Measurements from ENCODE around the gene PNPLA3.

The PNPLA3 gene

GRCh38 chr22:43883719-43884415, 39.7 kb upstream of the PNPLA3 start:
- Histone ChIP-seq H3K4me3 (ENCODE audit: low read length) (no peak overlapping the region), H3K27me3 (ENCODE audit: insufficient read depth, low read length) (no peaks in the 10 kb centered on the region), H3K36me3 (ENCODE audit: insufficient read depth, low read depth, low read length) (peaks cover 7% of the 10 kb centered on the region; the same call in 1 of the 2 replicates), H3K9ac (ENCODE audit: low read depth, low read length) (no peak overlapping the region), H3K9me3 (ENCODE audit: insufficient read depth, low read depth, low read length) (no peaks in the 10 kb centered on the region), H3K4me1 (ENCODE audit: insufficient read depth, low read length) (no peaks in the 10 kb centered on the region), H3K27ac (ENCODE audit: low read length) (no peak overlapping the region)

- Histone ChIP-seq H3K9ac (ENCODE audit: low read depth, low read length) (no peak overlapping the region), H3K4me3 (ENCODE audit: low read length) (no peak overlapping the region), H3K4me1 (ENCODE audit: insufficient read depth, low read length) (no peaks in the 10 kb centered on the region), H3K9me3 (ENCODE audit: insufficient read depth, low read depth, low read length) (no peaks in the 10 kb centered on the region), H3K27ac (ENCODE audit: low read length) (no peak overlapping the region), H3K36me3 (ENCODE audit: insufficient read depth, low read depth, low read length) (peaks cover 7% of the 10 kb centered on the region; the same call in 1 of the 2 replicates), H3K27me3 (ENCODE audit: insufficient read depth, low read length) (peaks cover 3% of the 10 kb centered on the region)
These were observed 38.8 kb upstream of the PNPLA3 start for GRCh38 chr22:43884600-43885318.

GRCh38 chr22:43885319-43885671, 38.3 kb upstream of the PNPLA3 start:
- Histone ChIP-seq H3K9me3 (ENCODE audit: insufficient read depth, low read depth, low read length) (no peaks in the 10 kb centered on the region), H3K27ac (ENCODE audit: low read length) (no peak overlapping the region), H3K4me3 (ENCODE audit: low read length) (no peak overlapping the region), H3K4me1 (ENCODE audit: insufficient read depth, low read length) (no peaks in the 10 kb centered on the region), H3K27me3 (ENCODE audit: insufficient read depth, low read length) (peaks cover 8% of the 10 kb centered on the region), H3K9ac (ENCODE audit: low read depth, low read length) (no peak overlapping the region), H3K36me3 (ENCODE audit: insufficient read depth, low read depth, low read length) (peaks cover 7% of the 10 kb centered on the region; the same call in 1 of the 2 replicates)

- no peak overlapping the region for H3K27ac ChIP-seq (ENCODE audit: low read length)
- H3K9me3 ChIP-seq (ENCODE audit: insufficient read depth, low read depth, low read length) = no peaks in the 10 kb centered on the region
- no peaks in the 10 kb centered on the region for H3K4me1 ChIP-seq (ENCODE audit: insufficient read depth, low read length)
- no peak overlapping the region for H3K4me3 ChIP-seq (ENCODE audit: low read length)
- peaks cover 13% of the 10 kb centered on the region for H3K27me3 ChIP-seq (ENCODE audit: insufficient read depth, low read length)
- peaks cover 7% of the 10 kb centered on the region; the same call in 1 of the 2 replicates for H3K36me3 ChIP-seq (ENCODE audit: insufficient read depth, low read depth, low read length)
- no peak overlapping the region for H3K9ac ChIP-seq (ENCODE audit: low read depth, low read length)
These were observed 37.8 kb upstream of the PNPLA3 start for GRCh38 chr22:43885786-43886185.

GRCh38 chr22:43886231-43886630, 37.4 kb upstream of the PNPLA3 start:
- Histone ChIP-seq H3K9ac (ENCODE audit: low read depth, low read length) (no peak overlapping the region), H3K27me3 (ENCODE audit: insufficient read depth, low read length) (peaks cover 17% of the 10 kb centered on the region), H3K9me3 (ENCODE audit: insufficient read depth, low read depth, low read length) (no peaks in the 10 kb centered on the region), H3K36me3 (ENCODE audit: insufficient read depth, low read depth, low read length) (peaks cover 7% of the 10 kb centered on the region; the same call in 1 of the 2 replicates), H3K4me3 (ENCODE audit: low read length) (no peak overlapping the region), H3K27ac (ENCODE audit: low read length) (no peak overlapping the region), H3K4me1 (ENCODE audit: insufficient read depth, low read length) (no peaks in the 10 kb centered on the region)

GRCh38 chr22:43887391-43887790, 36.2 kb upstream of the PNPLA3 start:
- H3K9me3 ChIP-seq (ENCODE audit: insufficient read depth, low read depth, low read length) = no peaks in the 10 kb centered on the region
- no peak overlapping the region for H3K9ac ChIP-seq (ENCODE audit: low read depth, low read length)
- no peak overlapping the region for H3K27ac ChIP-seq (ENCODE audit: low read length)
- H3K36me3 ChIP-seq (ENCODE audit: insufficient read depth, low read depth, low read length) = peaks cover 7% of the 10 kb centered on the region; the same call in 1 of the 2 replicates
- no peak overlapping the region for H3K4me3 ChIP-seq (ENCODE audit: low read length)
- H3K4me1 ChIP-seq (ENCODE audit: insufficient read depth, low read length) = no peaks in the 10 kb centered on the region
- peaks cover 28% of the 10 kb centered on the region for H3K27me3 ChIP-seq (ENCODE audit: insufficient read depth, low read length)

- Histone ChIP-seq H3K27ac (ENCODE audit: low read length) (no peak overlapping the region), H3K4me3 (ENCODE audit: low read length) (no peak overlapping the region), H3K4me1 (ENCODE audit: insufficient read depth, low read length) (no peaks in the 10 kb centered on the region), H3K9ac (ENCODE audit: low read depth, low read length) (no peak overlapping the region), H3K27me3 (ENCODE audit: insufficient read depth, low read length) (peaks cover 41% of the 10 kb centered on the region), H3K9me3 (ENCODE audit: insufficient read depth, low read depth, low read length) (no peaks in the 10 kb centered on the region), H3K36me3 (ENCODE audit: insufficient read depth, low read depth, low read length) (peaks cover 7% of the 10 kb centered on the region; the same call in 1 of the 2 replicates)
These were observed 34.9 kb upstream of the PNPLA3 start for GRCh38 chr22:43888740-43889139.

- Histone ChIP-seq H3K9ac (ENCODE audit: low read depth, low read length) (no peak overlapping the region), H3K4me3 (ENCODE audit: low read length) (no peak overlapping the region), H3K9me3 (ENCODE audit: insufficient read depth, low read depth, low read length) (no peaks in the 10 kb centered on the region), H3K4me1 (ENCODE audit: insufficient read depth, low read length) (no peaks in the 10 kb centered on the region), H3K27me3 (ENCODE audit: insufficient read depth, low read length) (peaks cover 42% of the 10 kb centered on the region), H3K36me3 (ENCODE audit: insufficient read depth, low read depth, low read length) (peaks cover 7% of the 10 kb centered on the region; the same call in 1 of the 2 replicates), H3K27ac (ENCODE audit: low read length) (no peak overlapping the region)
These were observed 34.3 kb upstream of the PNPLA3 start for GRCh38 chr22:43889201-43889859.

- no peaks in the 10 kb centered on the region for H3K9me3 ChIP-seq (ENCODE audit: insufficient read depth, low read depth, low read length)
- peaks cover 42% of the 10 kb centered on the region for H3K27me3 ChIP-seq (ENCODE audit: insufficient read depth, low read length)
- H3K36me3 ChIP-seq (ENCODE audit: insufficient read depth, low read depth, low read length) = peaks cover 7% of the 10 kb centered on the region; the same call in 1 of the 2 replicates
- H3K9ac ChIP-seq (ENCODE audit: low read depth, low read length) = no peak overlapping the region
- no peak overlapping the region for H3K27ac ChIP-seq (ENCODE audit: low read length)
- H3K4me3 ChIP-seq (ENCODE audit: low read length) = no peak overlapping the region
- H3K4me1 ChIP-seq (ENCODE audit: insufficient read depth, low read length) = no peaks in the 10 kb centered on the region
These were observed 33.7 kb upstream of the PNPLA3 start for GRCh38 chr22:43889860-43890253.

GRCh38 chr22:43890901-43891331, 32.7 kb upstream of the PNPLA3 start:
- H3K27me3 ChIP-seq (ENCODE audit: insufficient read depth, low read length) = peaks cover 42% of the 10 kb centered on the region
- H3K4me3 ChIP-seq (ENCODE audit: low read length) = peak overlapping the region; percentile 81
- H3K27ac ChIP-seq (ENCODE audit: low read length) = no peak overlapping the region
- H3K9ac ChIP-seq (ENCODE audit: low read depth, low read length) = peak overlapping the region; percentile 72; the same call in 1 of the 2 replicates
- H3K36me3 ChIP-seq (ENCODE audit: insufficient read depth, low read depth, low read length) = 0 out of 2 replicates have a peak, but pooled peaks cover 2% of the 10 kb centered on the region
- H3K4me1 ChIP-seq (ENCODE audit: insufficient read depth, low read length) = no peaks in the 10 kb centered on the region
- H3K9me3 ChIP-seq (ENCODE audit: insufficient read depth, low read depth, low read length) = no peaks in the 10 kb centered on the region

GRCh38 chr22:43891360-43892182, 32.0 kb upstream of the PNPLA3 start, which contains the start of gene PNPLA5:
Gene PNPLA5, minus strand, starts transcription at chr22:43892013. Its CDS starts 133 bp downstream, at chr22:43891880.
- Histone ChIP-seq H3K27ac (ENCODE audit: low read length) (no peak within 1 kb of the TSS), H3K4me3 (ENCODE audit: low read length) (peak within 1 kb of the TSS; percentile 81), H3K9me3 (ENCODE audit: insufficient read depth, low read depth, low read length) (no peaks in the 10 kb centered on the region), H3K4me1 (ENCODE audit: insufficient read depth, low read length) (no peaks in the 10 kb centered on the region), H3K9ac (ENCODE audit: low read depth, low read length) (peak within 1 kb of the TSS; percentile 72; the same call in 1 of the 2 replicates), H3K27me3 (ENCODE audit: insufficient read depth, low read length) (peaks cover 42% of the 10 kb centered on the region), H3K36me3 (ENCODE audit: insufficient read depth, low read depth, low read length) (no peaks in the 10 kb centered on the region)
